ENCODE data around the gene MAP1LC3B. TPM values are rescaled to one million over a fixed set of nuclear protein-coding genes. Genes with fewer than 3 reads are reported as not detected.
A peak's percentile ranks its signal among the peaks of the same experiment; 100 is the strongest.

Gene MAP1LC3B
- total RNA-seq, 1 donor from 2014 or later = 39.1 TPM

- Mint-ChIP-seq H3K9me3 (no peaks in the 10 kb centered on the region), H3K27me3 (ENCODE audit: insufficient read depth, low read depth) (peaks cover 8% of the 10 kb centered on the region), H3K27ac (peak overlapping the region; percentile 66), H3K36me3 (peaks cover 13% of the 10 kb centered on the region), H3K4me1 (peaks cover 29% of the 10 kb centered on the region), H3K4me3 (no peak overlapping the region)
- TF ChIP-seq, protein P1, sequence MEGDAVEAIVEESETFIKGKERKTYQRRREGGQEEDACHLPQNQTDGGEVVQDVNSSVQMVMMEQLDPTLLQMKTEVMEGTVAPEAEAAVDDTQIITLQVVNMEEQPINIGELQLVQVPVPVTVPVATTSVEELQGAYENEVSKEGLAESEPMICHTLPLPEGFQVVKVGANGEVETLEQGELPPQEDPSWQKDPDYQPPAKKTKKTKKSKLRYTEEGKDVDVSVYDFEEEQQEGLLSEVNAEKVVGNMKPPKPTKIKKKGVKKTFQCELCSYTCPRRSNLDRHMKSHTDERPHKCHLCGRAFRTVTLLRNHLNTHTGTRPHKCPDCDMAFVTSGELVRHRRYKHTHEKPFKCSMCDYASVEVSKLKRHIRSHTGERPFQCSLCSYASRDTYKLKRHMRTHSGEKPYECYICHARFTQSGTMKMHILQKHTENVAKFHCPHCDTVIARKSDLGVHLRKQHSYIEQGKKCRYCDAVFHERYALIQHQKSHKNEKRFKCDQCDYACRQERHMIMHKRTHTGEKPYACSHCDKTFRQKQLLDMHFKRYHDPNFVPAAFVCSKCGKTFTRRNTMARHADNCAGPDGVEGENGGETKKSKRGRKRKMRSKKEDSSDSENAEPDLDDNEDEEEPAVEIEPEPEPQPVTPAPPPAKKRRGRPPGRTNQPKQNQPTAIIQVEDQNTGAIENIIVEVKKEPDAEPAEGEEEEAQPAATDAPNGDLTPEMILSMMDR (IDR thresholded peaks at IDR 0.05) = no peak
- TF ChIP-seq EZH2 (IDR thresholded peaks at IDR 0.05) (no peak), EZH2phosphoT487 (IDR thresholded peaks at IDR 0.05) (no peak)
- H3K27ac ChIP-seq = no peak overlapping the region
- no peaks in the 10 kb centered on the region for H3K36me3 ChIP-seq
- H3K9ac ChIP-seq = no peak overlapping the region
- H3K79me2 ChIP-seq (ENCODE audit: low read depth) = no peaks in the 10 kb centered on the region
- H4K20me1 ChIP-seq (ENCODE audit: low read depth) = peaks cover 4% of the 10 kb centered on the region
- peak overlapping the region; percentile 48 for H3K4me2 ChIP-seq
- H3K4me3 ChIP-seq = no peak overlapping the region
- no peaks in the 10 kb centered on the region for H3K27me3 ChIP-seq
- DNase-seq (ENCODE audit: low spot score) = no peak
- H3K9me3 ChIP-seq (ENCODE audit: low read depth) = no peaks in the 10 kb centered on the region
- peaks cover 11% of the 10 kb centered on the region for H3F3A ChIP-seq (ENCODE audit: low read depth)
- H2AFZ ChIP-seq (replicated peaks) = no peak overlapping the region
- H3K4me1 ChIP-seq = peaks cover 35% of the 10 kb centered on the region
Measured at GRCh38 chr16:87343753-87344050, 48.4 kb upstream of the MAP1LC3B start.

- H3K4me2 ChIP-seq = peak overlapping the region; percentile 6
- H3K27ac ChIP-seq = no peak overlapping the region
- H3K79me2 ChIP-seq (ENCODE audit: low read depth) = no peaks in the 10 kb centered on the region
- peaks cover 11% of the 10 kb centered on the region for H3F3A ChIP-seq (ENCODE audit: low read depth)
- H3K9ac ChIP-seq = no peak overlapping the region
- no peak overlapping the region for H3K4me3 Mint-ChIP-seq
- H3K36me3 Mint-ChIP-seq = peaks cover 8% of the 10 kb centered on the region
- TF ChIP-seq EZH2phosphoT487 (IDR thresholded peaks at IDR 0.05) (no peak), EZH2 (IDR thresholded peaks at IDR 0.05) (no peak)
- TF ChIP-seq, protein P1 (IDR thresholded peaks at IDR 0.05) = no peak
- peaks cover 35% of the 10 kb centered on the region for H3K4me1 ChIP-seq
- peaks cover 7% of the 10 kb centered on the region for H3K27me3 Mint-ChIP-seq (ENCODE audit: insufficient read depth, low read depth)
- peaks cover 33% of the 10 kb centered on the region for H3K4me1 Mint-ChIP-seq
- peak overlapping the region; percentile 66 for H3K27ac Mint-ChIP-seq
- H3K4me3 ChIP-seq = no peak overlapping the region
- no peak overlapping the region for H2AFZ ChIP-seq (replicated peaks)
- no peaks in the 10 kb centered on the region for H3K9me3 ChIP-seq (ENCODE audit: low read depth)
- H3K9me3 Mint-ChIP-seq = no peaks in the 10 kb centered on the region
- peaks cover 4% of the 10 kb centered on the region for H4K20me1 ChIP-seq (ENCODE audit: low read depth)
- no peaks in the 10 kb centered on the region for H3K36me3 ChIP-seq
- H3K27me3 ChIP-seq = no peaks in the 10 kb centered on the region
- no peak for DNase-seq (ENCODE audit: low spot score)
Measured at GRCh38 chr16:87344165-87344930, 47.8 kb upstream of the MAP1LC3B start.

DNA sequence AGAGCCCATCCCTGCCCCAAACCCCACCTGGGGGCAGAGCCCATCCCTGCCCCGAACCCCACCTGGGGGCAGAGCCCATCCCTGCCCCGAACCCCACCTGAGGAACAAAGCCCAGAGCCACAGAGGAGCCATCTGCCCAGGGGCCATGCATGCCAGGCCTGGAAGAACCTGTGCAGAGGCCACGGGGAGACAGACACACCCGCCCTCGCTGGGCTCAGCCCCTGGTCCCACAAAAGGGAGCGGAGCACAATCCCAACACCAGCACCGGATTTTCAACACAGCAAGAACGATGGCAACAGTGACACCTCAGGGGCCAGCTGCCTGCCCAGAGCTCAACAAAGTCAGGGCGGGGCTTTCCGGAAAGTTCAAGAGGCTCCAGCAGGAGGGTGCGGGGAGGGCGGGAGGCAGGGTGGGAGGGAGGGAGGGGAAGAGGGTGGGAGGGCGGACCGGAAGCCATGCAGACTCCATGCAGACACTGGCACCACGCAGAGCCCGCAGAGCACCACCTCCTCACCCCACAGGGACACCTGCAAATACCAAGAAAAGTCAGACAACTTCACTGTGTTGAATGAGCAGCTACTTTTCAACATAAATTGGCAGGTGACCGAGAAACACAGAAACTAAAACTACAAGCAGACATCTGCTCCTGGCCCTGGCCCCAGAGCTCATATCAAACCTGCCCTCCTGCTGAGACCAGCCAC lies 47.1 kb upstream of the MAP1LC3B start:
- no peak overlapping the region for H2AFZ ChIP-seq (replicated peaks)
- DNase-seq (ENCODE audit: low spot score) = no peak
- H3K27ac Mint-ChIP-seq = peak overlapping the region; percentile 78
- peaks cover 37% of the 10 kb centered on the region for H3K4me1 Mint-ChIP-seq
- H3K27me3 Mint-ChIP-seq (ENCODE audit: insufficient read depth, low read depth) = peaks cover 7% of the 10 kb centered on the region
- no peaks in the 10 kb centered on the region for H3K9me3 ChIP-seq (ENCODE audit: low read depth)
- no peak overlapping the region for H3K4me3 Mint-ChIP-seq
- H3K27ac ChIP-seq = no peak overlapping the region
- H3K9me3 Mint-ChIP-seq = no peaks in the 10 kb centered on the region
- TF ChIP-seq EZH2phosphoT487 (IDR thresholded peaks at IDR 0.05) (no peak), EZH2 (IDR thresholded peaks at IDR 0.05) (no peak)
- TF ChIP-seq, protein P1 (IDR thresholded peaks at IDR 0.05) = no peak
- H3K4me2 ChIP-seq = peak overlapping the region; percentile 6
- H4K20me1 ChIP-seq (ENCODE audit: low read depth) = peaks cover 4% of the 10 kb centered on the region
- H3K79me2 ChIP-seq (ENCODE audit: low read depth) = no peaks in the 10 kb centered on the region
- no peak overlapping the region for H3K4me3 ChIP-seq
- H3F3A ChIP-seq (ENCODE audit: low read depth) = peaks cover 11% of the 10 kb centered on the region
- peaks cover 8% of the 10 kb centered on the region for H3K36me3 Mint-ChIP-seq
- H3K27me3 ChIP-seq = no peaks in the 10 kb centered on the region
- H3K36me3 ChIP-seq = no peaks in the 10 kb centered on the region
- H3K4me1 ChIP-seq = peaks cover 35% of the 10 kb centered on the region
- H3K9ac ChIP-seq = no peak overlapping the region
